ENCODE measurements around the gene SH3RF3. TPM values are rescaled to one million over a fixed set of nuclear protein-coding genes. Genes with fewer than 3 reads are reported as not detected.

Gene SH3RF3
- total and polyA plus RNA-seq, 9 of the 15 experiments (the other 6 are each of a cell fraction or from before 2014, with no cell fraction given), result 0.02 TPM; not detected in 8

GRCh38 chr2:109174626-109175349 lies 45.8 kb downstream of the SH3RF3 start:
- peaks cover 15 to 38% of the 10 kb centered on the region in 2 experiments; a peak in 4 of 5 replicates for H3K27me3 ChIP-seq (ENCODE audit: control insufficient read depth in 2 of 2, insufficient read depth in 2 of 2, low read length in 2 of 2)
- DNase-seq (ENCODE audit: extremely low read depth in 1 of 4, low spot score in 3 of 4), result no peak
- WGBS (ENCODE audit: insufficient coverage, low coverage, missing lambda C conversion rate), result 1% methylated on average over 7 of the region's 7 CpGs
- peaks cover 0 to 3% of the 10 kb centered on the region in 2 experiments; a peak in 3 of 5 replicates for H3K4me1 ChIP-seq (replicated peaks in 1 of 2; ENCODE audit: control insufficient read depth in 2 of 2, insufficient read depth in 2 of 2, low read length in 2 of 2)
- H3K36me3 ChIP-seq (ENCODE audit: control insufficient read depth, insufficient read depth, low read length), result no peaks in the 10 kb centered on the region
- ChIA-PET CTCF (ENCODE audit: low intra/inter-chr PET ratio) (no interaction called here), POLR2A (no interaction called here)
- H2AFZ ChIP-seq (ENCODE audit: low read depth, low read length), result no peak overlapping the region
- no peaks in the 10 kb centered on the region for H3K79me2 ChIP-seq (ENCODE audit: control insufficient read depth, insufficient read depth, low read length)
- peaks cover 14% of the 10 kb centered on the region; the same call in 1 of the 2 replicates for H4K20me1 ChIP-seq (replicated peaks; ENCODE audit: control insufficient read depth, insufficient read depth, low read length)
- in situ Hi-C loops (cut with MboI) (no loop called here), intact Hi-C loops (cut with micrococcal nuclease) (no loop called here)
- H3K9me3 ChIP-seq (replicated peaks; ENCODE audit: control insufficient read depth, insufficient read depth, low read depth, low read length), result no peaks in the 10 kb centered on the region
- FAIRE-seq, result no peak
- TF ChIP-seq CAMTA2 (CRISPR knock-in tag; conservative IDR thresholded peaks at IDR 0.05), result no peak
- no peak for TF ChIP-seq ZNF830 (CRISPR knock-in tag; IDR thresholded peaks at IDR 0.05)
- TF ChIP-seq NCOA2 (IDR thresholded peaks at IDR 0.05; ENCODE audit: partially characterized antibody in 2 of 2), result no peak
- TF ChIP-seq ZNF668 (CRISPR knock-in tag; IDR thresholded peaks at IDR 0.05), result no peak
- TF ChIP-seq MAZ (CRISPR knock-in tag; conservative IDR thresholded peaks at IDR 0.05 in 1 of 2, IDR thresholded peaks at IDR 0.05 in 1 of 2), result no peak
- no peak for TF ChIP-seq ZNF140 (CRISPR knock-in tag; IDR thresholded peaks at IDR 0.05)
- no peak for TF ChIP-seq ZNF133 (CRISPR knock-in tag; IDR thresholded peaks at IDR 0.05)
- no peak for TF ChIP-seq ARHGAP35 (IDR thresholded peaks at IDR 0.05; ENCODE audit: partially characterized antibody)
- no peak for ATAC-seq
- H3K4me3 ChIP-seq, result no peak overlapping the region
- no peak overlapping the region for H3K9ac ChIP-seq (ENCODE audit: insufficient read depth in 1 of 2, low read depth in 2 of 2, low read length in 2 of 2)
- H3K27ac ChIP-seq (ENCODE audit: extremely low read depth, low read depth, low read length), result no peak overlapping the region
- H3K9me1 ChIP-seq (ENCODE audit: control insufficient read depth, insufficient read depth, low read length), result no peaks in the 10 kb centered on the region
- BruUV-seq (replicated peaks), result no TSS peak
- no peak overlapping the region for H3K4me2 ChIP-seq (ENCODE audit: insufficient read depth, low read length)
